Measurements from ENCODE around the gene PLCL2.
"Not testable (repeated sequence)": the region's sequence is repeated elsewhere in the genome, so short reads cannot be mapped to it uniquely, and the experiment has no call there.

The PLCL2 gene

DNA sequence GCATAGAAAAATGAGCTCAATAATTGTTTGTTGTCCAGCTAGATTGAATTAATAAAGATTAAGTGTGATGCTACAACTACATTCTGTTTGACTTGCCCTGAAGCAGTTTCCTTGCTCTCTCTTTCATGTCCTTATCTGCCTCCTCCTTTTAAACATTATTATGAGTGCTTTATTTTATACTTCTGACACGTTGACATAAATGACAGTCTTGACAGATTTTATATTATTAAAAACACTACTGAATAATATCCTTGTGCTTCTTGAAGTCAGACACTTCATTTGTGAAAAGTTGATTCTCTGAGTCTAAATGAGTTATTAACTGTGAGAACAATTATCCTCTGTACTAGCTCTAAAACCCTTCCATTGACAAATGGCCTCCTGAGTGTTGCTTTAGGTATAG is 58.2 kb downstream of the PLCL2 start:
- no peaks in the 10 kb centered on the region for H3K27me3 ChIP-seq
- H3K9me3 ChIP-seq, result no peaks in the 10 kb centered on the region
- H3K27ac ChIP-seq, result peak overlapping the region; percentile 32
- H3K36me3 ChIP-seq, result no peaks in the 10 kb centered on the region
- TF ChIP-seq, protein P1, sequence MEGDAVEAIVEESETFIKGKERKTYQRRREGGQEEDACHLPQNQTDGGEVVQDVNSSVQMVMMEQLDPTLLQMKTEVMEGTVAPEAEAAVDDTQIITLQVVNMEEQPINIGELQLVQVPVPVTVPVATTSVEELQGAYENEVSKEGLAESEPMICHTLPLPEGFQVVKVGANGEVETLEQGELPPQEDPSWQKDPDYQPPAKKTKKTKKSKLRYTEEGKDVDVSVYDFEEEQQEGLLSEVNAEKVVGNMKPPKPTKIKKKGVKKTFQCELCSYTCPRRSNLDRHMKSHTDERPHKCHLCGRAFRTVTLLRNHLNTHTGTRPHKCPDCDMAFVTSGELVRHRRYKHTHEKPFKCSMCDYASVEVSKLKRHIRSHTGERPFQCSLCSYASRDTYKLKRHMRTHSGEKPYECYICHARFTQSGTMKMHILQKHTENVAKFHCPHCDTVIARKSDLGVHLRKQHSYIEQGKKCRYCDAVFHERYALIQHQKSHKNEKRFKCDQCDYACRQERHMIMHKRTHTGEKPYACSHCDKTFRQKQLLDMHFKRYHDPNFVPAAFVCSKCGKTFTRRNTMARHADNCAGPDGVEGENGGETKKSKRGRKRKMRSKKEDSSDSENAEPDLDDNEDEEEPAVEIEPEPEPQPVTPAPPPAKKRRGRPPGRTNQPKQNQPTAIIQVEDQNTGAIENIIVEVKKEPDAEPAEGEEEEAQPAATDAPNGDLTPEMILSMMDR (IDR thresholded peaks at IDR 0.05), result no peak
- no peak overlapping the region for H3K4me3 ChIP-seq (ENCODE audit: low read depth in 1 of 2, low read length in 1 of 2)
- peaks cover 22 to 42% of the 10 kb centered on the region in 2 experiments for H3K4me1 ChIP-seq (ENCODE audit: control insufficient read depth in 1 of 2, insufficient read depth in 1 of 2, low read depth in 1 of 2, low read length in 1 of 2)

- peaks cover 22 to 40% of the 10 kb centered on the region in 2 experiments for H3K4me1 ChIP-seq (ENCODE audit: control insufficient read depth in 1 of 2, insufficient read depth in 1 of 2, low read depth in 1 of 2, low read length in 1 of 2)
- TF ChIP-seq, protein P1 (IDR thresholded peaks at IDR 0.05), result no peak
- no peaks in the 10 kb centered on the region for H3K9me3 ChIP-seq
- no peak overlapping the region for H3K27ac ChIP-seq
- H3K4me3 ChIP-seq (ENCODE audit: low read depth in 1 of 2, low read length in 1 of 2), result no peak overlapping the region
- no peaks in the 10 kb centered on the region for H3K27me3 ChIP-seq
- no peaks in the 10 kb centered on the region for H3K36me3 ChIP-seq
Measured at GRCh38 chr3:16943857-16944256, 59.1 kb downstream of the PLCL2 start.

GRCh38 chr3:16944356-16944755 is 59.6 kb downstream of the PLCL2 start:
- Histone ChIP-seq H3K36me3 (no peaks in the 10 kb centered on the region), H3K27me3 (no peaks in the 10 kb centered on the region), H3K4me1 (ENCODE audit: control insufficient read depth in 1 of 2, insufficient read depth in 1 of 2, low read depth in 1 of 2, low read length in 1 of 2) (peaks cover 22 to 35% of the 10 kb centered on the region in 2 experiments), H3K9me3 (no peaks in the 10 kb centered on the region), H3K27ac (no peak overlapping the region), H3K4me3 (ENCODE audit: low read depth in 1 of 2, low read length in 1 of 2) (no peak overlapping the region)
- TF ChIP-seq, protein P1 (IDR thresholded peaks at IDR 0.05), result no peak

- TF ChIP-seq, protein P1 (IDR thresholded peaks at IDR 0.05), result no peak
- Histone ChIP-seq H3K36me3 (no peaks in the 10 kb centered on the region), H3K4me3 (ENCODE audit: low read depth in 1 of 2, low read length in 1 of 2) (no peak overlapping the region), H3K4me1 (ENCODE audit: control insufficient read depth in 1 of 2, insufficient read depth in 1 of 2, low read depth in 1 of 2, low read length in 1 of 2) (peaks cover 15 to 25% of the 10 kb centered on the region in 2 experiments), H3K27me3 (no peaks in the 10 kb centered on the region), H3K9me3 (no peaks in the 10 kb centered on the region), H3K27ac (no peak overlapping the region)
Measured at GRCh38 chr3:16945330-16945729, 60.6 kb downstream of the PLCL2 start.

DNA sequence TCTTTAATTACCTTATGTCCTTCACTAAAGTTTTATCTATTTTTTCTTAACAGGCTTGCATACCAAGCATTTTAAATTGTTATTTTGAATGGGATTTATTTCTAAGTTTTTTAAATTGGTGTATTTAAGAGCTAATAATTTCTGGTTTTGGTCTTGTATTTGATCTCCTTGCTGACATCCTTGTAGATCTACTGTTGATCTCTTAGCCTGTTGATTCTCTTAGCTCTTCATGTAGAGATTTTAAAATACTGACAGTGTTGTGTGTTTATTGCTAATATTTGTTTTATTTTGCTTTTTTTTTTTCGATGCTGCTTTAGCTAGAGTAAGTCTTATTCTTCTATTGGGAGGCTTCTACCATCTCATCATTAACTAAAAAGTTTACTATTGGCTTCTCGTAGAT is 65.5 kb downstream of the PLCL2 start:
- Histone ChIP-seq H3K27me3 (no peaks in the 10 kb centered on the region), H3K36me3 (no peaks in the 10 kb centered on the region), H3K27ac (no peak overlapping the region), H3K4me3 (ENCODE audit: low read depth in 1 of 2, low read length in 1 of 2) (no peak overlapping the region), H3K4me1 (ENCODE audit: control insufficient read depth in 1 of 2, insufficient read depth in 1 of 2, low read depth in 1 of 2, low read length in 1 of 2) (peaks cover 10 to 15% of the 10 kb centered on the region in 2 experiments), H3K9me3 (no peaks in the 10 kb centered on the region)
- TF ChIP-seq, protein P1 (IDR thresholded peaks at IDR 0.05), result no peak

DNA sequence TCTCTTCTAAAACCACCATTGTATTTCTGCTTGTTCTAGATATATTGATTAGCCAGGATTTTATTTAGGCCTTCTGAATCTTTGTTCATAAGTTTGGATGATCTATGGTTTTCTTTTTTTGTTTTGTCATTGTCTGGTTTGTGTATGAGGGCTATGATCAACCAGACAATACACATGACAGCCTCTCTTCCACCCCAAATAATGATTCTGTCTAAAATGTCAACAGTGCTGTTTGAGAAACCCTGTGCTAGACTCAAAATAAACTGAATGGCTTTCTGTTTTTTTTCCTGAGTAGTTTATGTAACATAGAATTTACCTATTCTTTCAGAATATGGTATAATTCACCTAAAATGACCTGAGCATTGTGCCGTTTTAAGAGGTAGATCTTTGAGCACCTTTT is 66.1 kb downstream of the PLCL2 start:
- no peaks in the 10 kb centered on the region for H3K36me3 ChIP-seq
- no peak overlapping the region for H3K27ac ChIP-seq
- H3K4me3 ChIP-seq (ENCODE audit: low read depth in 1 of 2, low read length in 1 of 2), result no peak overlapping the region
- H3K4me1 ChIP-seq (ENCODE audit: control insufficient read depth in 1 of 2, insufficient read depth in 1 of 2, low read depth in 1 of 2, low read length in 1 of 2), result peaks cover 10 to 15% of the 10 kb centered on the region in 2 experiments
- TF ChIP-seq, protein P1 (IDR thresholded peaks at IDR 0.05), result no peak
- no peaks in the 10 kb centered on the region for H3K9me3 ChIP-seq
- H3K27me3 ChIP-seq, result no peaks in the 10 kb centered on the region

DNA sequence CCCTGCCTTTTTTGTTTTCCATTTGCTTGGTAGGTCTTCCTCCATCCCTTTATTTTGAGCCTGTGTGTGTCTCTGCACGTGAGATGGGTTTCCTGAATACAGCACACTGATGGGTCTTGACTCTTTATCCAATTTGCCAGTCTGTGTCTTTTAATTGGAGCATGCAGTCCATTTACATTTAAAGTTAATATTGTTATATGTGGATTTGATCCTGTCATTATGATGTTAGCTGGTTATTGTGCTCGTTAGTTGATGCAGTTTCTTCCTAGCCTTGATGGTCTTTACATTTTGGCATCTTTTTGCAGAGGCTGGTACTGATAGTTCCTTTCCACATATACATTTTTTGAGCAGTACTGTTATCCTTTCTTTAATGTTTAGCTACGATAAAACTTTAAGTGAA is 73.1 kb downstream of the PLCL2 start:
- H3K27ac ChIP-seq; H3K4me1 ChIP-seq (ENCODE audit: control insufficient read depth in 1 of 2, insufficient read depth in 1 of 2, low read depth in 1 of 2, low read length in 1 of 2); H3K36me3 ChIP-seq; H3K27me3 ChIP-seq; H3K4me3 ChIP-seq (ENCODE audit: low read depth in 1 of 2, low read length in 1 of 2); H3K9me3 ChIP-seq: not testable (repeated sequence)

All from neutrophil (primary cell).